HG03108 (cell line): ENCODE measurements around the gene SEMA6D.

Experiments used
- ATAC-seq: cut with Tn5 transposase; IDR thresholded peaks from one replicate; pipeline ENCODE4 v1.9.1; 2021; ENCODE audit warnings: moderate library complexity; ENCODE audit not compliant: unreplicated experiment

SEMA6D gene

DNA sequence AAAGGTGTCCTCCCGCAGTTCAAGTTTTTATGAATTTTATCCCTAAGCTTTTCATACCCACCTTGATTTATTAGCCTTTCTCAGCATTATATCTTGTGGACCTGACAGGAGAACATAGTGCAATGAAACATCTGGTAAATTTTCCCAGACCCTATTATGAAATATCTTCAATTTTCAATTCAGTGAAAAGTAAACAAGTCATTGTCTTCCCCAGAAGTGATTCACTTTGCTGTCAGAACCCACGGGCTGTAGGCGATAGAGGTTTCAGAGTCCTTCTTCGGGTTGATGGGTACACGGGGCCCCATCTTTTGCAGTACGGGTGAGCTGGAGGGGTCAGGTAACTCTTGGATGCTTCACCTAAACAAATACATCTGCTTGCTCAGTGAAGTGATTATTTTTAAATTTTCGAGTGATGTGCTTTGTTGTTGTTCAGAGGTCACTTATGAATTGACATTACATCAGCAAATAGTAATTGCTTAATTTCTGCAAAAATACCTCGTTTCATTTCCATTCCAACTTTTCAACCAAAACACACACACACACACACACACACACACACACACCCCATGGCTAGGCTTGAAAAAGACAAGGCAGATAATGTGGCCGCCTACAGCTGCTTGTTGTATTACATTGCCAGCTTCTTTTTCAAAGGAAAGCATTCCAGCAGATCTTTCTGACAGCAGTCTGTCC is 102.9 kb downstream of the SEMA6D start:
- ATAC-seq = no peak

DNA sequence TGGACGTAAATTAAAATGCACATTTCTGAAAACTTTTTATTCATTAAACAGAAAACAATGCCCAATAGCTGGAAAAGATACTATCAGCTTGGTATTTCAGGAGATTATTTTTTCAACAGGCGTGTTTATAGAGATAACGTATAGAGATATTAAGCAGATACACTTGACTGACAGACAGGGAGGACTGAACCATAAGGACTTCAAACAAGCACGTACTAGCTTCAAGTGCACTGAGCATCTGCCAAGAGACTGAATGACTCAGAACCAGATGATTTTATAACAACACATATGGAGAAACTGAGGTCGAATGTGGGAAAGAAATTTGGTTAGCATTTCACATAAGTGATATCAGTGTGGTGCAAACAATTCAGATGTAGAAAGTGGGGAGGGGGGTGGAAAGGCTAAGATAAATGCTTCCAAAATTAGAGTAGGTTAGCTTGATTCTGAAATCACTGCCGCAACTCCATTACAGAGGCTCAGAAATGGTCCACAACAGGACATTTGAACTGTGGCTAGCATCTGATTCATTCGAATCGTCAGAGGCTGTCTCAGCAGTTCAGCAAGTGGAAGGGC is 103.5 kb downstream of the SEMA6D start:
- ATAC-seq = no peak

DNA sequence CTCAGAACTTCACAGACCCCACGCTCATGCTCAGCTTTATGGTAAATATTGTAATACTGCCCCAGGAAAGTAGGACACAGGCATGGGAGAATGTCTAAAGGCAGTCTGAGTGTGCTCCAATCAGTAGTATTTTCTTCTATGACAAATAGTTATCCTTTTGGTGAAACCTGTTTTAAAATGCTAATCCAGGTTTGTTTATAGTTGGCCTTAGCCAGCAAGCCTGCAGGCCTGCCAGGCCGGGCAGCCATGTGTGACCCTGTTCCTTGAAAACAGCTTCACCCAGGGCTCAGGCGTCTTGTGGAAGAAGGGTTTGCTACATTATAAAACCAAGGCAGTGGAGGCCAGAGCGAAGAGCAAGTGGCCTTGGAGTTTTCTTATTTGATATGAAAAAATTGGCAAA is 104.7 kb downstream of the SEMA6D start:
- ATAC-seq = no peak
